IPS-NIHi7 (cell line): ENCODE measurements around the gene SCRG1.

Experiments used
- DNase-seq: peaks from one replicate; pipeline ENCODE4 v3.0.0; 2012; ENCODE audit warnings: mixed read lengths; ENCODE audit errors: extremely low spot score

The SCRG1 gene

DNA sequence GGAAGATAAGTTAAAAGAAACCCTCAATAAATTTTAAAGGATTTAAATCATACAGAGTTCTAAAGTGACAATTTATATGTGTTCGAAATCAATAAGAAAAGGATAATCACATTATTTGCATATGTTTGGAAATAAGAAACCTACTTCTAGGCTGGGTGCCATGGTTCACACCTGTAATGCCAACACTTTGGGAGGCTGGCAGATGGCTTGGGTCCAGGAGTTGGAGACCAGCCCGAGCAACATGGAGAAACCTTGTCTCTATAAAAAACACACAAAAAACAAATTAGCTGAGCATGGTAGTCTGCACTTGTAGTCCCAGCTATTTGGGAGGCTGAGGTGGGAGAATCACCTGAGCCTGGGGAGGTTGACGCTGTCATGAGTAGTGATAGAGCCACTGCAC, 36.2 kb downstream of the SCRG1 start:
- no peak for DNase-seq

- no peak for DNase-seq
Observed at GRCh38 chr4:173360587-173361221, 38.2 kb downstream of the SCRG1 start.

DNA sequence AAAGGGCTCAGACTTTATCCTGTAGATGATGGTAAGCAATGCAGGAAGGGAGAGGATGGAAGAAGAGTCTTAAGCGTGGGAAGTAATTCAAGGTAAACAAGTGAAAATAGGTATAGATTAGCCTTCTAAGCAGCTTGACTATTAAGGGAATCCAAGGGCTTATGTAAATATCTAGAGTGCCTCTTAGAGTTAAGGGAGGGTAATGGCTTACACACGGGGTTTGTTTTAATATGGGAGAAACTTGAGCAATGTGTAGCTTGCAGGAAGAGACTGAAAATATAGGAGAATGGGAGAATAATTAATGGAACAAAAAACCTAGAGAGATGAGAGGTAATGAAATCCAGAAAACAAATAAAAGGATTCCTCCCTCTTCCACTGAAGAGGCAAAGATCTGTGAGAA, 41.0 kb downstream of the SCRG1 start:
- no peak for DNase-seq

DNA sequence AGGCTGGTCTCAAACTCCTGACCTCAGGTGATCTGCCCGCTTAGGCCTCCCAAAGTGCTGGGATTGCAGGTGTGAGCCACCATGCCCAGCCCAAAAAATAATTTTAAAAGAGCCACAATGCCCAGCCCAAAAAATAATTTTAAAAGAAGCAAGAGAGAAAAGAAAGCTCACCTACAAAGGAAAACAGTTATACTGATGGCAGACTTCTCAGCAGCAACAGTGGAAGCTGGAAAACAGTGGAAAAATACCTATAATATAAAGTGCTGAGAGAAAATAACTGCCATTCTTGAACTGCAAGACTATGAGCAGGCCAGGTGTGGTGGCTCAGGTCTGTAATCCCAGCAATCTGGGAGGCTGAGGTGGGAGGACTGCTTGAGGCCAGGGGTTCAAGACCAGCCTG, 51.4 kb downstream of the SCRG1 start:
- no peak for DNase-seq

DNA sequence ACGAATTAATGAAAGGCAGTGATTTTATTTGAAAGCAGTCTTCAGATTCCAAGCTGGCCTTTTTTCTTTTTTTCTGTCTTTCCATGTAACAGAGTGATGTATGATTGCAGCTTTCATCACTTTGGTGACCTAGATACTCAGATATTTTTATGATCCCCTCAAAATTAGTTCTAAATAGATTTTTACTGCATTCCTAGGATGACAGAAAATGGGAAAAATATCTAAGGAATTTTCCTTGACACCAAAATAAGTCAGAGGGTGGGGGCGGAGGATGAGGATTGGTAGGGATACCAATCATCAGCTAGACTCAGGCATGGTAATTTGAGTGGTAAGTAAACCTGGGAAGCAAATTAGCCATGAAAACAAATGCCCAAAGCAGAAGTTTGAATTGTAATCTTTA, 52.8 kb downstream of the SCRG1 start:
- no peak for DNase-seq

- no peak for DNase-seq
Observed at GRCh38 chr4:173345648-173346047, 53.3 kb downstream of the SCRG1 start.

- peak; percentile 10 for DNase-seq
Observed at GRCh38 chr4:173343832-173344397, 55.0 kb downstream of the SCRG1 start.

DNA sequence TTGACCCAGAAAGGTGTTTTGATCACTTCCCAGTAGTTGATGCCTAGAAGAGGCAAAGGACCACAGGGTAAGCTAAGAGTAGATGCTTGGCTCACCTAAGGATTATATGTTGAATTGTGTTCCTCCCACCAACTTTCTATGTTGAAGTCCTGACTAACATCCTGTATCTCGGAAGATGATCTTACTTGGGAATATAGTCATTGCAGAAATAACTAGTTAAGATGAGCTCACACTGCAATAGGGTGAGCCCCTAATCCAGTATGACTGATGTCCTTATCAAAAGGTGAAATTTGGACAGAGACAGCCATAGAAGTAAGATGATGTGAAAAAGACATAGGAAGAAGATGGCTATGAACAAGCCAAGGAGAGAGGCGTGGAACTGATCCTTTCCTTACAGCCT, 61.5 kb downstream of the SCRG1 start:
- no peak for DNase-seq

DNA sequence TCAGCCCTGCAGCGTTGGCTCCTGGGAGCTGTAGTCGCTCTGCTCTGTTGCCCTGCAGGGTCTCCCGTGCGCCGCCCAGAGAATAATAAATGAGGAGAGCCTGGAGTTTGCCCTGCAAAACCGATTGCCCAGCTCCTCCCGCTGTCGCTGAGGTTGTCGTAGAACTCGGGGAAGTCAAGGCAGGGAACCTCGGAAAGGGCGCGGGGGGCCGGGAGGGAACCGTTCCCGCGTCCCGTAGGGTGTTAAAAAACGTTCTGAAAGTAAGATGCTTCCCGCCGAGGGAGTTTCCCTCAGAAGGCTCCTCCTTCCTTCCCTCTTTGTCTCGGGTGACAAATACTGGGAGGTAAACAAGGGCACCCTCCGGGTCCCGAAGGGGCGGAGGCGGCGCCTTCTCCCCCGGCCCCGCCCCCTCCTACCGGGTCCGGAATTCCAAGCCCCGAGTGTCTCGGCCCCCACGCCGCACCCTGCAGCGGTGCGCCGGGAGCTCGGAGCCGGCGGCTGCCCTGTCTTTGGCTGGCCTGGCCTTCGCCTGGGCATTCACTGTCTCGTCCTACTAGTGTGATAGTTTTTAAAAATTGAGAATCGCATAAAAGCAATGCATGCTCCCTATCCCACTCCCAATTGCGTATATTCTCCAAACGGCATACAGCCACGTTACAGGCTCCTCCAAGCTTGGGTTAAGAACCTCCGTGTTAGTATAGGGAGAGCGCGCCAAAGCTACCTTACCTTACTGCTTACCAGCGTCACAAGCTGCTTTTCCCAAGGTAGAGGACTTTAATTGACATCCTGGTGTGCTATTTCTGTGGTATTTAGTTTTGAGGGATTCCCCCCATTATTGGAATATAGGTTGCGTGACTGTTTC, 63.8 kb downstream of the SCRG1 start:
- DNase-seq, result peak; percentile 93
